Colonic mucosa (tissue), 4 donors: ENCODE measurements around the gene PPARG. TPM values are rescaled to one million over a fixed set of nuclear protein-coding genes. Genes with fewer than 3 reads are reported as not detected.
"Not testable (repeated sequence)": the region's sequence is repeated elsewhere in the genome, so short reads cannot be mapped to it uniquely, and the experiment has no call there.

Source experiments
- DNase-seq: peaks from one replicate; pipeline ENCODE4 v3.0.0-alpha.2; 2020
- H3K27ac ChIP-seq: fragments of 200-600 bp; one replicate; pipeline ENCODE4 v1.8.0; 2021
- H3K27me3 ChIP-seq: fragments of 200-600 bp; one replicate; pipeline ENCODE4 v1.8.0; 2021
- H3K36me3 ChIP-seq: fragments of 200-600 bp; one replicate; pipeline ENCODE4 v1.8.0; 2021
- H3K4me1 ChIP-seq: fragments of 200-600 bp; one replicate; pipeline ENCODE4 v1.8.0; 2021; ENCODE audit warnings: mild to moderate bottlenecking
- H3K4me3 ChIP-seq: fragments of 200-600 bp; one replicate; pipeline ENCODE4 v1.8.0; 2021
- H3K9ac ChIP-seq, 2 donors: one replicate each; pipeline ENCODE4 v1.7.0; 2013; ENCODE audit warnings: control low read depth in 2 of 2, low read depth in 2 of 2, low read length in 2 of 2
- H3K9me3 ChIP-seq: fragments of 200-600 bp; one replicate; pipeline ENCODE4 v1.8.0; 2021
- CTCF ChIP-seq: fragments of 200-600 bp; IDR thresholded peaks from one replicate; pipeline ENCODE4 v1.8.0; 2022; ENCODE audit warnings: antibody characterized with exemption, mild to moderate bottlenecking
- intact Hi-C: fragments of 100-400 bp; cut with DNase I; formaldehyde crosslinking; loops from one replicate; pipeline ENCODE4 v1.14.1; 2022
- total RNA-seq, 2 donors: library from RNA; stranded (reverse); fragmentation: NEBNext Ultra II Directional in 1 of 2; extraction: Animal tissue kit (Norgen Biotek cat#: 25700) in 1 of 2; gene quantifications; one replicate each; pipeline ENCODE4 v1.2.1, GENCODE V29; 2021
- donor health status: healthy.
- donor health status: DM: no; HTN: no; CAD: no.
- donor health status: DM: no; HTN: no; CAD: no.

Gene PPARG
- total RNA-seq, 2 donors from 2014 or later: 85.2 to 169 TPM

GRCh38 chr3:12273045-12273695 lies 15.7 kb upstream of the PPARG start:
- Histone ChIP-seq H3K9me3 (no peaks in the 10 kb centered on the region), H3K4me3 (no peak overlapping the region)
- intact Hi-C loops: no loop called here

GRCh38 chr3:12275974-12276650 lies 12.8 kb upstream of the PPARG start:
- TF ChIP-seq CTCF: no peak
- H3K27me3 ChIP-seq: no peaks in the 10 kb centered on the region
- intact Hi-C loops: no loop called here

More at GRCh38 chr3:12273045-12273695, 15.7 kb upstream of the PPARG start:
- Histone ChIP-seq H3K27ac (no peak overlapping the region), H3K36me3 (no peaks in the 10 kb centered on the region), H3K4me1 (no peaks in the 10 kb centered on the region), H3K27me3 (no peaks in the 10 kb centered on the region), H3K9ac (no peak overlapping the region)
- no peak for DNase-seq
- no peak for TF ChIP-seq CTCF

GRCh38 chr3:12276827-12277226 lies 12.0 kb upstream of the PPARG start:
- DNase-seq, H3K27ac ChIP-seq, H3K4me1 ChIP-seq, H3K9me3 ChIP-seq, H3K4me3 ChIP-seq, H3K27me3 ChIP-seq, intact Hi-C loops, H3K36me3 ChIP-seq, H3K9ac ChIP-seq: not testable (repeated sequence)

More at GRCh38 chr3:12275974-12276650, 12.8 kb upstream of the PPARG start:
- Histone ChIP-seq H3K9ac (no peak overlapping the region), H3K4me1 (no peaks in the 10 kb centered on the region), H3K9me3 (no peaks in the 10 kb centered on the region), H3K27ac (no peak overlapping the region), H3K4me3 (no peak overlapping the region), H3K36me3 (no peaks in the 10 kb centered on the region)
- no peak for DNase-seq

- no peaks in the 10 kb centered on the region for H3K4me1 ChIP-seq
- H3K9ac ChIP-seq: no peak overlapping the region
- no peaks in the 10 kb centered on the region for H3K27me3 ChIP-seq
- no peaks in the 10 kb centered on the region for H3K9me3 ChIP-seq
- no peaks in the 10 kb centered on the region for H3K36me3 ChIP-seq
- H3K27ac ChIP-seq: no peak overlapping the region
- no peak for DNase-seq
- TF ChIP-seq CTCF: no peak
- H3K4me3 ChIP-seq: no peak overlapping the region
- intact Hi-C loops: no loop called here
Measured at GRCh38 chr3:12278566-12278965, 10.3 kb upstream of the PPARG start.

GRCh38 chr3:12279591-12280326 lies 9.1 kb upstream of the PPARG start:
- no peak for TF ChIP-seq CTCF
- H3K9ac ChIP-seq: no peak overlapping the region
- H3K36me3 ChIP-seq: no peaks in the 10 kb centered on the region
- no peak overlapping the region for H3K27ac ChIP-seq
- H3K4me1 ChIP-seq: no peaks in the 10 kb centered on the region
- intact Hi-C loops: no loop called here
- no peak for DNase-seq
- H3K9me3 ChIP-seq: no peaks in the 10 kb centered on the region
- H3K4me3 ChIP-seq: no peak overlapping the region
- no peaks in the 10 kb centered on the region for H3K27me3 ChIP-seq
